HT1080 (cell line): ENCODE data around the gene CA10. TPM values are rescaled to one million over a fixed set of nuclear protein-coding genes. Genes with fewer than 3 reads are reported as not detected.

ENCODE experiments used
- DNase-seq: peaks from one replicate; pipeline ENCODE4 v3.0.0-alpha.2; 2015; ENCODE audit warnings: low read depth
- total RNA-seq: library from RNA; depleted of rRNA; stranded (reverse); fragments of >200 nt; shearing (Covaris generic); gene quantifications from 2 replicates; pipeline ENCODE4 v1.2.3, GENCODE V29; 2014

The CA10 gene
- total RNA-seq, 1 experiment from 2014 or later, result not detected

GRCh38 chr17:51890710-51891109 is 267.8 kb downstream of the CA10 start:
- DNase-seq, result no peak

- DNase-seq, result no peak
These were observed 269.7 kb downstream of the CA10 start for GRCh38 chr17:51888816-51889215.

GRCh38 chr17:51876986-51877385 is 281.5 kb downstream of the CA10 start:
- DNase-seq, result no peak

GRCh38 chr17:51873302-51873701 is 285.2 kb downstream of the CA10 start:
- no peak for DNase-seq

- no peak for DNase-seq
These were observed 289.1 kb downstream of the CA10 start for GRCh38 chr17:51869387-51869786.

GRCh38 chr17:51860954-51861561 is 297.5 kb downstream of the CA10 start:
- DNase-seq, result peak; percentile 17

- no peak for DNase-seq
These were observed 301.4 kb downstream of the CA10 start for GRCh38 chr17:51857052-51857597.

GRCh38 chr17:51855806-51856205 is 302.7 kb downstream of the CA10 start:
- no peak for DNase-seq

- no peak for DNase-seq
These were observed 304.7 kb downstream of the CA10 start for GRCh38 chr17:51853857-51854256.

- DNase-seq, result no peak
These were observed 305.9 kb downstream of the CA10 start for GRCh38 chr17:51852603-51853002.

GRCh38 chr17:51850201-51850600 is 308.3 kb downstream of the CA10 start:
- DNase-seq, result no peak

- peak; percentile 52 for DNase-seq
These were observed 310.1 kb downstream of the CA10 start for GRCh38 chr17:51848451-51848850.

GRCh38 chr17:51846566-51846965 is 311.9 kb downstream of the CA10 start:
- DNase-seq, result no peak

GRCh38 chr17:51845776-51846175 is 312.7 kb downstream of the CA10 start:
- DNase-seq, result no peak

- no peak for DNase-seq
These were observed 315.8 kb downstream of the CA10 start for GRCh38 chr17:51842763-51843162.

GRCh38 chr17:51841669-51842068 is 316.8 kb downstream of the CA10 start:
- no peak for DNase-seq

- no peak for DNase-seq
These were observed 317.8 kb downstream of the CA10 start for GRCh38 chr17:51840688-51841087.

GRCh38 chr17:51833620-51834019 is 324.9 kb downstream of the CA10 start:
- no peak for DNase-seq

- no peak for DNase-seq
These were observed 325.5 kb downstream of the CA10 start for GRCh38 chr17:51833045-51833444.

- no peak for DNase-seq
These were observed 327.6 kb downstream of the CA10 start for GRCh38 chr17:51830886-51831285.

GRCh38 chr17:51830451-51830850 is 328.1 kb downstream of the CA10 start:
- DNase-seq, result no peak

GRCh38 chr17:51828901-51829300 is 329.6 kb downstream of the CA10 start:
- no peak for DNase-seq

GRCh38 chr17:51827140-51827539 is 331.4 kb downstream of the CA10 start:
- no peak for DNase-seq

GRCh38 chr17:51820766-51821165 is 337.7 kb downstream of the CA10 start:
- no peak for DNase-seq
